ENCODE data around the gene ZNF701.
A peak's percentile ranks its signal among the peaks of the same experiment; 100 is the strongest.
"Not testable (repeated sequence)": the region's sequence is repeated elsewhere in the genome, so short reads cannot be mapped to it uniquely, and the experiment has no call there.

Gene ZNF701

GRCh38 chr19:52566588-52566987, 3.5 kb upstream of the ZNF701 start:
- no peak for DNase-seq

GRCh38 chr19:52567921-52568320, 2.2 kb upstream of the ZNF701 start:
- DNase-seq = no peak

- not testable (repeated sequence) for DNase-seq
Measured at GRCh38 chr19:52569638-52569999, 468 bp upstream of the ZNF701 start.

- DNase-seq = no peak
Measured at GRCh38 chr19:52584736-52585440, 14.8 kb downstream of the ZNF701 start.

- DNase-seq = no peak
Measured at GRCh38 chr19:52585604-52586003, 15.5 kb downstream of the ZNF701 start.

DNA sequence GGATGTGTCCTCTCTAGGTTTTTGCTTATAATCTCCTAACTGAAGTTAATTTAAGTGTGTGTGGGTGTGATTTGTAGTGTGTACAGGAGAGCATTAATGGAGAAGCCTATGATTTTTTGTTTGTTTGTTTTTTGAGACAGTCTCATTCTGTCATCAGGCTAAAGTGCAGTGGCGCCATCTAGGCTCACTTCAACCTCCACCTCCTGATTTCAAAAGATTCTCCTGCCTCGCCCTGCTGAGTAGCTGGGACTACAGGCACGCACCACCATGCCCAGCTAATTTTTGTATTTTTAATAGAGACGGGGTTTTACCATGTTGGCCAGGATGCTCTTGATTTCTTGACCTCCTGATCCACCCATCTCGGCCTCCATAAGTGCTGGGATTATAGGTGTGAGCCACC, 20.6 kb downstream of the ZNF701 start:
- no peak for DNase-seq

- no peak for DNase-seq
Measured at GRCh38 chr19:52592301-52592700, 22.2 kb downstream of the ZNF701 start.

DNA sequence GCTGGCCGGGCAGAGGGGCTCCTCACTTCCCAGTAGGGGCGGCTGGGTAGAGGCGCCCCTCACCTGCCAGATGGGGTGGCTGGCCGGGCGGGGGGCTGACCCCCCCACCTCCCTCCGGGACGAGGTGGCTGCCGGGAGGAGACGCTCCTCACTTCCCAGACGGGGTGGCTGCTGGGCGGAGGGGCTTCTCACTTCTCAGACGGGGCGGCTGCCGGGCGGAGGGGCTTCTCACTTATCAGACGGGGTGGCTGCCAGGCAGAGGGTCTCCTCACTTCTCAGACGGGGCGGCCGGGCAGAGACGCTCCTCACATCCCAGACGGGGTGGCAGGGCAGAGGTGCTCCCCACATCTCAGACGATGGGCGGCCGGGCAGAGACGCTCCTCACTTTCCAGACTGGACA, 23.4 kb downstream of the ZNF701 start:
- peak; percentile 49 for DNase-seq

DNA sequence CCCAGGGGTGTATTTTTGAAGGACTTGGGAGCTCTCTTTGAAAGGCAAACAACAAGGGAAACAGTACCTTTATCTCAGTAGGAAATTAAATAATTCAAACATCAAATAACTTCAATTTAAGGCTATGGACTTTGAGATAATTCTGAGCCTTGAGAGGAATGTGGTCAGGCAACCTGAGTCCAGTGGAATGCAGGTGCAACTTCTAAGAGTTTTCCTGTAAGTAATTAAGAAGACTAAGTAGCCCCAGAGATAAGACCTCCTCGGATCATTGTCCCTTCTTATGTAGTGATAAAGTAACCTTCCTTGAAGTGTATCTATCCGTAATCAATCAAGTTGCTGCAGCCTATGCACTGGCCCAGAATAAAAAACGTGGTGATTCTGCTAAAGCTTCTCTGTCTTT, 29.2 kb downstream of the ZNF701 start:
- no peak for DNase-seq

DNA sequence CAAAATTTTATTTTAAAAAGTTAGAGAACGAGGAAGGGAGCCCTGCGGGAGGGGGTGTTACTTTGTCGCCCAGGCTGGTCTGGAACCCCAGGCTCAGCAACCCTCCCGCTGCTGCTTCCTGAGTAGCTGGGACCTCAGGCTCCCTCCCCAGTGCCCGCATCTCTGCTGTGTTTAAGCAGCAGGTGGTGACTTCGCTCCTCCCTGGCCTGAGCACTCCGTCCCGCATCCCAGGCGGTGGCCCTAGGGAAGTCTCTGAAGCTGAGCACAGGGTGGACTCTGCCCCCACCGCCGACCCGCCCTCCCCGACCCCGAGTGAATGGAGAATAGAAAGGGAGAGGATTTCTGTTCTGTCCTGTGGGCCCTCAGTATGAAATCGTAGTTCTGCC, 30.5 kb downstream of the ZNF701 start:
- DNase-seq = peak; percentile 63

DNA sequence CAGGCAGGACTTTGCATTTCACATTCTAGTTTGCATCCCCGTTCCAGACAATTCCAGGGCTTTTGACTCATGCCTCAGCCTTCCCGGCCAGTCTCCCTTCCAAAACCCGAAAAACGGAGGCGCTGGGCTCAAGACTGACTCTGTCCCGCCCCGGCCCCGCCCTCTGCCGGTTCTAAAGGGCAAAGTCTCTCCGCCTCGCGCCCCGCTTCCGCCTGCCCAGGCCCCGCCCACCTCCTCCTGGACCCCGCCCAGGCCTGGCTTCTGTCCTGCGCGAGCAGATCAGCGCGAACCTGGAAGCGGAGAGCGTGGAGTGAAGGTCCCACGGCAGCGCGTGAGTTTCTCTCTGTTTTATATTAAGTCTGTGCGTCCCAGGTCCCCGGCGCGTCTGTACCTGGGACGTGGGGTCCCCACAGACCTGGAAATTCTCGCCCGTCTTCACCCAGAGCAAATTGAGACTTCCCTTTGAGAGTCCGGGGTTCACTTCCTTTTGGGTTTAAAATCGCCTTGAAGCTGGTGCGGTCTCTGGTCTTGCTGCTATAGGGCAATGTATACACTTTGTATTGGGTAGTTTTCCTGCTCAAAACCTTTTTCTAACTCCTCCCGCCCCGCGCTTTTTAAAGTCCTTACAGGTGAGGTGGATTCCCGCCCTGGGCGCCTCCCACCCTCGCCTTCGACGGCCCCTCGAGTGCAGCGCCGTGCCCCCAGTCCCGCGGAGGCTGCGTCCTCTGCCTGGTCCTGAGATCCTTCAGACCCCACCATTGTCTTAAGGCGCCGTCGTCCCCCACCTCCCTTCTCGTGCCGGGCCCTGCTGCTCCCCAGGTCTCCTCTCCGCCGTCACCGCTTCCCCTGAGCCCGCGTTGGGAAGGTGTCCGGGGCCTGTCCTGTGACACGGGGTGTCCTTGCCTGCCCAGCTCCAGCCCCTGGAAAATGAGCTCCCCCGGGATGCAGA, 31.2 kb downstream of the ZNF701 start:
- DNase-seq = peak; percentile 98

- not testable (repeated sequence) for DNase-seq
Measured at GRCh38 chr19:52601974-52602366, 31.9 kb downstream of the ZNF701 start.

- no peak for DNase-seq
Measured at GRCh38 chr19:52602941-52603340, 32.9 kb downstream of the ZNF701 start.

GRCh38 chr19:52603558-52604207, 33.6 kb downstream of the ZNF701 start:
- peak; percentile 12 for DNase-seq

GRCh38 chr19:52613299-52613906, 43.3 kb downstream of the ZNF701 start:
- DNase-seq = no peak

- peak; percentile 22 for DNase-seq
Measured at GRCh38 chr19:52621376-52621775, 51.3 kb downstream of the ZNF701 start.

DNA sequence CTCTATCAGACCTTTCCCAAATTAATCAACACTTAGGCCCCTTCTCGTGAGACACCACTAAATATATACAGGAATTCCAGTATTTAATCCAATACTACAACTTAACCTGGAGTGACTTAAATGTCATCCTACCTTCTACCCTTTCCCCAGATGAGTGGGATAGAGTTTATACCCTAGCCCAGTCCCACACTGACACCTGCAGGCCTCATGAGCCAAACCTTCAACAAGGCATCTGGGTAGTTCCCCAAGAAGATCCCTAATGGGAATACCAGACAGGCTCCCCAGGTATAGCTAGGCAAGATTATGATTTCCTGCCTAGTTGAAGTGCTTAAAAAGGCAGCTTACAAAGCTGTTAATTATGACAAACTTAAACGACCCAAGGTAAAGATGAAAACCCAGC, 52.2 kb downstream of the ZNF701 start:
- no peak for DNase-seq

DNA sequence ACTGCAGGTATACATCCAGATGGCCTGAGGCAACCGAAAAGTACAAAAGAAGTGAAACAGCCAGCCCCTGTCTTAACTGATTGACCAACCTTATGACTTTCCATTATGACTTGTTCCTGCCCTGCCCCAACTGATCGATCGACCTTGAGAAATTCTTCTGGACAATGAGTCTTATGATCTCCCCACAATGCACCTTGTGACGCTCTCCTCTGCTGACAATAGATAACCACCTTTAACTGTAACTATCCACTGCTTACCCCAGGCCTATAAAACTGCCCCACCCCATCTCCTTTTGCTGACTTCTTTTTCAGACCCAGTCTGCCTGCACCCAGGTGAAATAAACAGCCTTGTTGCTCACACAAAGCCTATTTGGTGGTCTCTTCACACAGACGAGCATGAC, 56.8 kb downstream of the ZNF701 start:
- DNase-seq = no peak

DNA sequence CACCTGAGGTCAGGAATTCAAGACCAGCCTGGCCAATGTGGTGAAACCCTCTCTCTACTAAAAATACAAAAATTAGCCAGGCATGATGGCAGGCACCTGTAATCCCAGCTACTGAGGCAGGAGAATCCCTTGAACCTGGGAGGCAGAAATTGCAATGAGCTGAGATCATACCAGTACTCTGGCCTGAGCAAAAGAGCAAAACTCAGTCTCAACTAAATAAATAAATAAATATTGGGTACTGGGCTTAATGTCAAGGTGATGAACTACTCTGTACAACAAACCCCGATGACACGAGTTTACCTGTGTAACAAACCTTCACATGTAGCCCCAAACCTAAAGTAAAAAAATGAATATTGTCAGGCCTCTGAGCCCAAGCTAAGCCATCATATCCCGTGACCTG, 57.4 kb downstream of the ZNF701 start:
- DNase-seq = not testable (repeated sequence)

DNA sequence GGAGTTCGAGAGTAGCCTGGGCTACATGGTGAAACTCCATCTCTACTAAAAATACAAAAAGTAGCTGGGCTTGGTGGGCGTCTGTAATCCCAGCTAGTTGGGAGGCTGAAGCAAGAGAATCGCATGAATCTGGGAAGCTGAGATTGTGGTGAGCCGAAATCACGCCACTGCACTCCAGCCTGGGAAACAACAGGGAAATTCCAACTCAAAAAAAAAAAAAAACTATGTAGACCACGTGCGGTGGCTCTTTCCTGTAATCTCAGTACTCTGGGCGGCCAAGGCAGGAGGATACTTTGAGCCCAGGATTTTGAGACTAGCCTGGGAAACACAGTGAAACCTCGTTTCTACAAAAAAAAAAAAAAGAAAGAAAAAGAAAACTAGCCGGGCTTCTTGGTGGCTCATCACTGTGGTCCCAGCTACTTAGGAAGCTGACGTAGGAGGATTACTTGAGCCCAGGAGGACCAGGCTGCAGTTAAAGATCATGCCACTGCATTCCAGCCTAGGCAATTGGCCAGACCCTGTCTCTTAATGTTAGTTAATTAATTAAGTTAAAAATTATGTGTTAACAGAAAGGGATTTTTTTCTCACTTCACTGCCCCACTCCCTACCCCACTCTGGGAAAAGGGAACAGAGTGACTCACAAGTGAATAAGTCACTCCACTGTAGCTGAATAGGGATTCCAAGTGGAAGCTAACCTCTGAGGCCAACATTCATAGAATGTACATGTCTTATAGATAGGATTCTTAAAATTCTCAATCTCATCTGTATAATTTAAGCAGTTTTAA, 65.9 kb downstream of the ZNF701 start:
- no peak for DNase-seq
